Lung (tissue), 12 donors: Measurements from ENCODE around the gene CALD1. TPM values are rescaled to one million over a fixed set of nuclear protein-coding genes. Genes with fewer than 3 reads are reported as not detected.

Source experiments
- ATAC-seq: fragments of 200-7000 bp; cut with Tn5 transposase; one replicate; pipeline ENCODE4 v1.9.1; 2020; ENCODE audit warnings: moderate number of reproducible peaks; ENCODE audit not compliant: insufficient read depth, low FRiP score
- DNase-seq, 3 donors: peaks; one replicate each; pipeline ENCODE4 v3.0.0-alpha.2; 2013 to 2017
- H3K27ac ChIP-seq, 2 donors: one replicate each; pipeline ENCODE4 v1.5.1; 2013; ENCODE audit warnings: mild to moderate bottlenecking in 2 of 2, moderate library complexity in 2 of 2, control low read depth in 1 of 2, inconsistent platforms in 1 of 2, low read depth in 1 of 2, low read length in 1 of 2
- H3K27me3 ChIP-seq, 3 donors: one replicate each; pipeline ENCODE4 v1.5.1; 2013; ENCODE audit warnings: low read length in 2 of 3; ENCODE audit not compliant: control insufficient read depth in 3 of 3, insufficient read depth in 3 of 3
- H3K36me3 ChIP-seq, 4 donors: one replicate each; pipeline ENCODE4 v1.5.1; 2013; ENCODE audit warnings: low read length in 4 of 4, mild to moderate bottlenecking in 1 of 4, moderate library complexity in 1 of 4; ENCODE audit not compliant: control insufficient read depth in 4 of 4, insufficient read depth in 4 of 4
- H3K4me1 ChIP-seq, 5 donors: one replicate each; pipeline ENCODE4 v1.5.1; 2013; ENCODE audit warnings: low read length in 5 of 5, mild to moderate bottlenecking in 2 of 5, moderate library complexity in 1 of 5; ENCODE audit not compliant: control insufficient read depth in 5 of 5, insufficient read depth in 5 of 5
- H3K4me3 ChIP-seq: one replicate; pipeline ENCODE4 v1.5.1; 2013; ENCODE audit warnings: mild to moderate bottlenecking, control low read depth, moderate library complexity
- H3K9ac ChIP-seq, 2 donors: one replicate each; pipeline ENCODE4 v1.5.1; 2013; ENCODE audit warnings: low read length in 2 of 2, control low read depth in 1 of 2; ENCODE audit not compliant: insufficient read depth in 1 of 2
- H3K9me3 ChIP-seq, 4 donors: one replicate each; pipeline ENCODE4 v1.5.1; 2013; ENCODE audit warnings: low read length in 3 of 4, mild to moderate bottlenecking in 1 of 4, moderate library complexity in 1 of 4; ENCODE audit not compliant: control insufficient read depth in 4 of 4, insufficient read depth in 3 of 4
- WGBS, 2 donors: extraction: QIAGEN DNeasy Blood & Tissue Kit; methylation state at CpG; one replicate each; pipeline ENCODE4 v1.1.7; 2013; 5-methylcytosine and 5-hydroxymethylcytosine counted together
- polyA plus RNA-seq, 2 donors: library from polyadenylated mRNA; stranded (reverse); fragments of 200-250 nt; gene quantifications; one replicate each; pipeline ENCODE4 v1.2.1, GENCODE V29; 2013
- total RNA-seq, 2 donors: library from RNA; depleted of rRNA in 1 of 2; stranded (reverse); fragments of >200 nt in 1 of 2; gene quantifications; one replicate each; pipeline ENCODE4 v1.2.1, GENCODE V29; 2014 to 2021
- TF ChIP-seq, protein P1 (sequence below): IDR thresholded peaks from 2 replicates; pipeline ENCODE4 v1.5.1; 2012; ENCODE audit warnings: mild to moderate bottlenecking; ENCODE audit errors: control extremely low read depth, extremely low read depth
- donor health status: control.
- donor health status: control.
- donor health status: Bipolar disorder and iron deficiency.
- donor health status: healthy.
- donor health status: DM: yes; HTN: yes; CAD: no.

CALD1 gene
- total and polyA plus RNA-seq, 4 donors, result 56.4 to 173 (median 92.0) TPM

DNA sequence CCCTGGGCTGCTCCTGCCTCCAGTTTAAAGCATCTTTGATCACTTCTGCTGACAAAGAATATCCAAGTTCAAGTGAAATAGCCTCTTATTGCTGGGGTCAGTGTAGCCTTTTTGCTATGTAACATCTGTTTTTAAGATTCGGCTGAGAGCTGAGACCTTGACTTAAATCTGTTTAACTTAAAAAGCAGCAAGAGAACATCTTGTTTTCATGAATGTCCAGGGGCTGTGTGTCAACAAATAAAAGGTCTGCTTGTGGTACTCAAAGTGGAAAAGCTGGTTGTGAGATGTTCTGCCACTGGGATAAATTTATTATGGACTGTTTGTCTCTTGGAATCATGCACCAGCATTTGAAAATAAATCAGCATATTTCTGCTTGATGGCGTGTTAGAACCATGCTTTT lies 73.2 kb downstream of the CALD1 start:
- Histone ChIP-seq H3K36me3 (peaks cover 0 to 8% (median 0%) of the 10 kb centered on the region in 4 donors), H3K4me3 (no peak overlapping the region), H3K9me3 (no peaks in the 10 kb centered on the region), H3K27ac (no peak overlapping the region), H3K9ac (no peak overlapping the region), H3K27me3 (peaks cover 0 to 3% (median 0%) of the 10 kb centered on the region in 3 donors), H3K4me1 (peaks cover 0 to 41% (median 11%) of the 10 kb centered on the region in 5 donors)
- DNase-seq, result no peak
- ATAC-seq, result no peak
- TF ChIP-seq, protein P1, sequence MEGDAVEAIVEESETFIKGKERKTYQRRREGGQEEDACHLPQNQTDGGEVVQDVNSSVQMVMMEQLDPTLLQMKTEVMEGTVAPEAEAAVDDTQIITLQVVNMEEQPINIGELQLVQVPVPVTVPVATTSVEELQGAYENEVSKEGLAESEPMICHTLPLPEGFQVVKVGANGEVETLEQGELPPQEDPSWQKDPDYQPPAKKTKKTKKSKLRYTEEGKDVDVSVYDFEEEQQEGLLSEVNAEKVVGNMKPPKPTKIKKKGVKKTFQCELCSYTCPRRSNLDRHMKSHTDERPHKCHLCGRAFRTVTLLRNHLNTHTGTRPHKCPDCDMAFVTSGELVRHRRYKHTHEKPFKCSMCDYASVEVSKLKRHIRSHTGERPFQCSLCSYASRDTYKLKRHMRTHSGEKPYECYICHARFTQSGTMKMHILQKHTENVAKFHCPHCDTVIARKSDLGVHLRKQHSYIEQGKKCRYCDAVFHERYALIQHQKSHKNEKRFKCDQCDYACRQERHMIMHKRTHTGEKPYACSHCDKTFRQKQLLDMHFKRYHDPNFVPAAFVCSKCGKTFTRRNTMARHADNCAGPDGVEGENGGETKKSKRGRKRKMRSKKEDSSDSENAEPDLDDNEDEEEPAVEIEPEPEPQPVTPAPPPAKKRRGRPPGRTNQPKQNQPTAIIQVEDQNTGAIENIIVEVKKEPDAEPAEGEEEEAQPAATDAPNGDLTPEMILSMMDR, result no peak
- WGBS, 2 donors, result 75 to 87% methylated on average over 2 of the region's 2 CpGs

DNA sequence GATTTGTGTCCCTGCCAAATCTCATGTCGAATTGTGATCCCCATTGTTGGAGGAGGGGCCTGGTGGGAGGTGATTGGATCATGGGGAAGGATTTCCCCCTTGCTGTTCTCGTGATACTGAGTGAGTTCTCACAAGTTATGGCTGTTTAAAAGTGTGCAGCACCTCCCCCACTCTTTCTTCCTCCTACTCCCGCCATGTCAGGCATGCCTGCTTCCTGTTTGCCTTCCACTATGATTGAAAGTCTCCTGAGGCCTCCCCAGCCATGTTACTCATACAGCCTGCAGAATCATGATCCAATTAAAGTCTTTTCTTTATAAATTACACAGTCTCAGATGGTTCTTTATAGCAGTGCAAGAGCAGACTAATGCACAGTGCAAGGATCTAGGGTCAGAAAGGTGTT lies 75.4 kb downstream of the CALD1 start:
- TF ChIP-seq, protein P1, result no peak
- no peaks in the 10 kb centered on the region for H3K9me3 ChIP-seq
- WGBS, 2 donors, result 17 to 38% methylated on average over 3 of the region's 3 CpGs
- no peak overlapping the region for H3K9ac ChIP-seq
- DNase-seq (peak in 1 of 3 donors; percentile 45), ATAC-seq (no peak)
- peaks cover 0 to 39% (median 15%) of the 10 kb centered on the region in 5 donors for H3K4me1 ChIP-seq
- H3K36me3 ChIP-seq, result peaks cover 0 to 7% (median 0%) of the 10 kb centered on the region in 4 donors
- H3K27me3 ChIP-seq, result peaks cover 0 to 3% (median 0%) of the 10 kb centered on the region in 3 donors
- H3K27ac ChIP-seq, result no peak overlapping the region
- no peak overlapping the region for H3K4me3 ChIP-seq

DNA sequence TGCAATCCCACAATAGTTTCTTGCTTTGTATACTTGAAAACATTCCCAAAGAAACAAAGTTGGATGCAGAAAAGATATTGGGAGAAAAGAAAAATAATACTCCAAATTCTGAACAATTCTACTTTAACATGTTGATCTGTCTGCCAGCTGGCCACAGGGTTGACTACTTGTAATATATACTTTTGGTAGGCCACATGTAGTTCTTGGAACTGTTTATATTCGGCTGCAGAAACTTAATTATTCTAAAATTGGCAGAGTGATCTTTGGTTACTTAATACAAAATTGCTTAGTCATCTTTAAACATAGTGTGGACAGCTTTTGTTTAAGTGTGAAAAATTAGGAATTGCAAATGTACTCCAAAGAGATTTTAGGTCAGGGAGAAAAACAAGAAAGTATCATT lies 76.0 kb downstream of the CALD1 start:
- peaks cover 0 to 39% (median 15%) of the 10 kb centered on the region in 5 donors for H3K4me1 ChIP-seq
- WGBS, 2 donors, result 39 to 44% methylated on average over 1 of the region's 1 CpG
- DNase-seq, result peak in 2 of 3 donors; percentile 69 to 72

More for the DNA sequence above, 76.0 kb downstream of the CALD1 start:
- Histone ChIP-seq H3K27me3 (peaks cover 0 to 3% (median 0%) of the 10 kb centered on the region in 3 donors), H3K4me3 (no peak overlapping the region), H3K9me3 (no peaks in the 10 kb centered on the region), H3K36me3 (peaks cover 0 to 3% (median 0%) of the 10 kb centered on the region in 4 donors), H3K27ac (no peak overlapping the region), H3K9ac (no peak overlapping the region)
- ATAC-seq, result no peak
- TF ChIP-seq, protein P1, result no peak
